ENCODE data around the gene STX16. TPM values are rescaled to one million over a fixed set of nuclear protein-coding genes. Genes with fewer than 3 reads are reported as not detected.
A peak's percentile ranks its signal among the peaks of the same experiment; 100 is the strongest.

The STX16 gene
- total RNA-seq, 1 experiment from 2014 or later: 93.3 TPM

DNA sequence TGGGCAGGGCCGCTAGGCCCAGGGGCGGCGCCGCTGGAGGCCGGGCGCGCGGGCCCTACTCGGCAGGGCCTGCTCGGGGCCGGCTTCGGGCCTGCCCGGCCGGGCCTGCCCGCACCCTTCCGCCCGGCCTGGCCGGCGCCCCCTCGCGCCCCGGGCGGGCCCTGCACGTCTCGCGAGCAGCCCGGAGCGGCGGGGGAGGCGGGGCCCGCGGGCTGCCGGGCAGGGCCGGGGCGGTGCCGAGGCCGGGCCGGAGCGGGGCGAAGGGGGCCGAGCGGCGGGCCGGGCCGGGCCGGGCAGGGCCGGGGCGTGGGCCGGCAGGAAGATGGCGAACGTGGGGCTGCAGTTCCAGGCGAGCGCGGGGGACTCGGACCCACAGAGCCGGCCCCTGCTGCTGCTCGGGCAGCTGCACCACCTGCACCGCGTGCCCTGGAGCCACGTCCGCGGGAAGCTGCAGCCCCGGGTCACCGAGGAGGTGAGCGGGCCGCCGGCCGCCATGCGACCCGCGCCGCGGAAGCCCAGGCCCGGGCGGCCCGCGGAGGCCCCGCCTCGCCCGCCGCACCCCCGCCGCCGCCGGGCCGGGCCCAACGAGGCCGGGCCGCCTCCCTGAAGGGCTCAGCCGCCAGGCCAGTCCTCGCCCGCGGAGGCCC lies 41.6 kb downstream of the STX16 start, which contains the start of gene NPEPL1:
TSS of gene NPEPL1 (plus strand) at position 222 of the 647 bp plus-strand sequence. CDS start at position 323, 101 bp downstream.
- intact Hi-C loops (cut with micrococcal nuclease): no loop called here
- H3K27ac Mint-ChIP-seq (ENCODE audit: low read depth, unreplicated experiment): peak within 1 kb of the TSS; percentile 64
- peak; percentile 56 for DNase-seq (ENCODE audit: unreplicated experiment)
- H3K4me1 Mint-ChIP-seq (ENCODE audit: insufficient read depth, unreplicated experiment): peaks cover 5% of the 10 kb centered on the region
- ChIA-PET CTCF (interaction anchor here (0.6 to 2.3 kb wide), 8 partner anchors 12 to 460 kb away, joined by 3 to 10 read pairs (median 4); partner anchors contain the start of gene STX16), POLR2A (interaction anchor here (0.7 to 1.4 kb wide), 5 partner anchors 12 to 42 kb away, joined by 3 to 5 read pairs (median 4); partner anchors contain the start of gene STX16)
- BruUV-seq (replicated peaks): no TSS peak
- no peaks in the 10 kb centered on the region for H3K27me3 Mint-ChIP-seq (ENCODE audit: insufficient read depth, unreplicated experiment)
- peak within 1 kb of the TSS; percentile 62 for H3K4me3 Mint-ChIP-seq (ENCODE audit: unreplicated experiment)
- TF ChIP-seq, protein P1, sequence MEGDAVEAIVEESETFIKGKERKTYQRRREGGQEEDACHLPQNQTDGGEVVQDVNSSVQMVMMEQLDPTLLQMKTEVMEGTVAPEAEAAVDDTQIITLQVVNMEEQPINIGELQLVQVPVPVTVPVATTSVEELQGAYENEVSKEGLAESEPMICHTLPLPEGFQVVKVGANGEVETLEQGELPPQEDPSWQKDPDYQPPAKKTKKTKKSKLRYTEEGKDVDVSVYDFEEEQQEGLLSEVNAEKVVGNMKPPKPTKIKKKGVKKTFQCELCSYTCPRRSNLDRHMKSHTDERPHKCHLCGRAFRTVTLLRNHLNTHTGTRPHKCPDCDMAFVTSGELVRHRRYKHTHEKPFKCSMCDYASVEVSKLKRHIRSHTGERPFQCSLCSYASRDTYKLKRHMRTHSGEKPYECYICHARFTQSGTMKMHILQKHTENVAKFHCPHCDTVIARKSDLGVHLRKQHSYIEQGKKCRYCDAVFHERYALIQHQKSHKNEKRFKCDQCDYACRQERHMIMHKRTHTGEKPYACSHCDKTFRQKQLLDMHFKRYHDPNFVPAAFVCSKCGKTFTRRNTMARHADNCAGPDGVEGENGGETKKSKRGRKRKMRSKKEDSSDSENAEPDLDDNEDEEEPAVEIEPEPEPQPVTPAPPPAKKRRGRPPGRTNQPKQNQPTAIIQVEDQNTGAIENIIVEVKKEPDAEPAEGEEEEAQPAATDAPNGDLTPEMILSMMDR (IDR thresholded peaks at IDR 0.05; ENCODE audit: unreplicated experiment): no peak
- no peaks in the 10 kb centered on the region for H3K9me3 Mint-ChIP-seq (ENCODE audit: unreplicated experiment)
- peaks cover 7% of the 10 kb centered on the region for H3K36me3 Mint-ChIP-seq (ENCODE audit: insufficient read depth, unreplicated experiment)

DNA sequence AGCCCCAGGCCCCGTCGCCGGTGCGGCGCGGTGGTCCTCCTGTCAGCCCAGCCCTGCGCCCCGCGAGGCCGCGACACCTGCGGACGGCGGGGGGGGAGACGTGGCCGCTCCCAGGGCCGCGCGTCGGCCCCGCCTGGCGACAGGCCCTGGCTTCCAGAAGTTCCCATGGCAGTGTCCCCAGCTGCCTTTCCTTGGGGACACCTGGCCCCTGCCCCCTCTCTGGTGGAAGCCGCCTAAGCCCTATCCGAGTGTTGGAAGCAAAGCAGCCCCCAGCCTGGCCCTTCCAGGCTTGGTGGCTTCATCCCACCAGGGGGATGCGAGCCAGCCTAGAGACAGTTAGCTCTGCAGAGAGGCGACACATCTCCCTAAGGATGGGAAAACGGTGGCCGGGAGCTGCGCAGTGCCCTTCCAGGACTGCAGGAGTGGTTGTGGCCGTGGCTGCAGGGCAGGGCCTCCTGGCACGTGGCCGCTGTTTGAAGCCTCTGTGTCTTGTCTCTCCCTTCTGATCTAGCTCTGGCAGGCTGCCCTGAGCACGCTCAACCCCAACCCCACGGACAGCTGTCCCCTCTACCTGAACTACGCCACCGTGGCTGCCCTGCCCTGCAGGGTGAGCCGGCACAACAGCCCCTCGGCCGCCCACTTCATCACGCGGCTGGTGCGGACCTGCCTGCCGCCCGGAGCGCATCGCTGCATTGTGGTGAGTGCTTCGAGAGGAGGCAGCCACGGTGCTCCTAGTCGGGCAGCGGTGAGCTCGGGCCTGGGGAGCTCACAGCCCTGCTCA lies 42.3 kb downstream of the STX16 start:
- CTCF ChIA-PET: interaction anchor here (0.6 to 2.3 kb wide), 8 partner anchors 11 to 1010 kb away, joined by 3 to 10 read pairs (median 4); partner anchors contain the start of gene STX16
- no TSS peak for BruUV-seq (replicated peaks)

GRCh38 chr20:58694241-58695083 lies 43.4 kb downstream of the STX16 start:
- Mint-ChIP-seq H3K36me3 (ENCODE audit: insufficient read depth, unreplicated experiment) (peaks cover 7% of the 10 kb centered on the region), H3K4me1 (ENCODE audit: insufficient read depth, unreplicated experiment) (peaks cover 5% of the 10 kb centered on the region), H3K27me3 (ENCODE audit: insufficient read depth, unreplicated experiment) (no peaks in the 10 kb centered on the region), H3K9me3 (ENCODE audit: unreplicated experiment) (no peaks in the 10 kb centered on the region), H3K27ac (ENCODE audit: low read depth, unreplicated experiment) (no peak overlapping the region), H3K4me3 (ENCODE audit: unreplicated experiment) (no peak overlapping the region)
- POLR2A ChIA-PET: interaction anchor here (1.4 kb wide), 1 partner anchor 43 kb away, joined by 3 read pairs; the partner anchor contains the start of gene STX16
- TF ChIP-seq, protein P1 (IDR thresholded peaks at IDR 0.05; ENCODE audit: unreplicated experiment): no peak
- CTCF ChIA-PET: interaction anchor here (0.6 to 2.3 kb wide), 3 partner anchors 10 to 43 kb away, joined by 3 to 10 read pairs (median 4); partner anchors contain the start of gene STX16
- DNase-seq (ENCODE audit: unreplicated experiment): no peak
- no TSS peak for BruUV-seq (replicated peaks)
- intact Hi-C loops (cut with micrococcal nuclease): no loop called here

More for the DNA sequence above, 42.3 kb downstream of the STX16 start:
- Mint-ChIP-seq H3K4me3 (ENCODE audit: unreplicated experiment) (peak overlapping the region; percentile 62), H3K4me1 (ENCODE audit: insufficient read depth, unreplicated experiment) (peaks cover 5% of the 10 kb centered on the region), H3K27ac (ENCODE audit: low read depth, unreplicated experiment) (peak overlapping the region; percentile 64), H3K36me3 (ENCODE audit: insufficient read depth, unreplicated experiment) (peaks cover 7% of the 10 kb centered on the region), H3K27me3 (ENCODE audit: insufficient read depth, unreplicated experiment) (no peaks in the 10 kb centered on the region), H3K9me3 (ENCODE audit: unreplicated experiment) (no peaks in the 10 kb centered on the region)
- TF ChIP-seq, protein P1 (IDR thresholded peaks at IDR 0.05; ENCODE audit: unreplicated experiment): no peak
- intact Hi-C loops (cut with micrococcal nuclease): no loop called here
- peak; percentile 9 for DNase-seq (ENCODE audit: unreplicated experiment)
- POLR2A ChIA-PET: interaction anchor here (0.7 to 1.4 kb wide), 4 partner anchors 12 to 42 kb away, joined by 3 to 4 read pairs (median 4); partner anchors contain the start of gene STX16

Measured in MCF 10A (cell line).